ENCODE data around the gene CFHR4.

DNA sequence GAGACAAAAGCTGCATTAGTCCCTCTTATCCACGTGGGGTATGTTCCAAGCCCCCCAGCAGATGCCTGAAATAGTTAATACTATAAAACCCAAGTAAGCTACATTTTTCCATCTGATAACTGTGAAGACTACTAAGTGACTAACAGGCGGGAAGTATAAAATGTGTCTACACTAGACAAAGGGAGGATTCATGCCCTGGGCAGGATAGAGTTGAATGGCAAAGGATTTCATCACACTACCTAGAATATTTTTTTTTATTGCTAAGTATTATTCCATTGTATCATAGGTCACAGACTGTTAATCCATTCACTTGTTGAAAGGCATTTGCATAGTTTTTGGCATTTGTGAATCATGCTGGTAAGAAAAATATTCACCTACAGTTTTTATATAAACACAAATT lies 26.4 kb upstream of the CFHR4 start:
- TF ChIP-seq, protein P1, sequence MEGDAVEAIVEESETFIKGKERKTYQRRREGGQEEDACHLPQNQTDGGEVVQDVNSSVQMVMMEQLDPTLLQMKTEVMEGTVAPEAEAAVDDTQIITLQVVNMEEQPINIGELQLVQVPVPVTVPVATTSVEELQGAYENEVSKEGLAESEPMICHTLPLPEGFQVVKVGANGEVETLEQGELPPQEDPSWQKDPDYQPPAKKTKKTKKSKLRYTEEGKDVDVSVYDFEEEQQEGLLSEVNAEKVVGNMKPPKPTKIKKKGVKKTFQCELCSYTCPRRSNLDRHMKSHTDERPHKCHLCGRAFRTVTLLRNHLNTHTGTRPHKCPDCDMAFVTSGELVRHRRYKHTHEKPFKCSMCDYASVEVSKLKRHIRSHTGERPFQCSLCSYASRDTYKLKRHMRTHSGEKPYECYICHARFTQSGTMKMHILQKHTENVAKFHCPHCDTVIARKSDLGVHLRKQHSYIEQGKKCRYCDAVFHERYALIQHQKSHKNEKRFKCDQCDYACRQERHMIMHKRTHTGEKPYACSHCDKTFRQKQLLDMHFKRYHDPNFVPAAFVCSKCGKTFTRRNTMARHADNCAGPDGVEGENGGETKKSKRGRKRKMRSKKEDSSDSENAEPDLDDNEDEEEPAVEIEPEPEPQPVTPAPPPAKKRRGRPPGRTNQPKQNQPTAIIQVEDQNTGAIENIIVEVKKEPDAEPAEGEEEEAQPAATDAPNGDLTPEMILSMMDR (IDR thresholded peaks at IDR 0.05; ENCODE audit: low read depth, low read length, poor library complexity, severe bottlenecking), result no peak
- no peak for TF ChIP-seq EZH2phosphoT487 (IDR thresholded peaks at IDR 0.05; ENCODE audit: borderline replicate concordance, low read length)

Data from DOHH2 (cell line).